ENCODE results near the gene PLEKHN1.

The PLEKHN1 gene

GRCh38 chr1:995665-996633 lies 29.7 kb downstream of the PLEKHN1 start:
- H3K27ac Mint-ChIP-seq: no peak overlapping the region
- H3K9me3 Mint-ChIP-seq (ENCODE audit: low read depth): no peaks in the 10 kb centered on the region
- peaks cover 2% of the 10 kb centered on the region for H3K36me3 Mint-ChIP-seq
- H3K27me3 Mint-ChIP-seq: peaks cover 7% of the 10 kb centered on the region
- peak overlapping the region; percentile 25 for H3K4me3 Mint-ChIP-seq
- peaks cover 6% of the 10 kb centered on the region for H3K4me1 Mint-ChIP-seq (ENCODE audit: low read depth)

DNA sequence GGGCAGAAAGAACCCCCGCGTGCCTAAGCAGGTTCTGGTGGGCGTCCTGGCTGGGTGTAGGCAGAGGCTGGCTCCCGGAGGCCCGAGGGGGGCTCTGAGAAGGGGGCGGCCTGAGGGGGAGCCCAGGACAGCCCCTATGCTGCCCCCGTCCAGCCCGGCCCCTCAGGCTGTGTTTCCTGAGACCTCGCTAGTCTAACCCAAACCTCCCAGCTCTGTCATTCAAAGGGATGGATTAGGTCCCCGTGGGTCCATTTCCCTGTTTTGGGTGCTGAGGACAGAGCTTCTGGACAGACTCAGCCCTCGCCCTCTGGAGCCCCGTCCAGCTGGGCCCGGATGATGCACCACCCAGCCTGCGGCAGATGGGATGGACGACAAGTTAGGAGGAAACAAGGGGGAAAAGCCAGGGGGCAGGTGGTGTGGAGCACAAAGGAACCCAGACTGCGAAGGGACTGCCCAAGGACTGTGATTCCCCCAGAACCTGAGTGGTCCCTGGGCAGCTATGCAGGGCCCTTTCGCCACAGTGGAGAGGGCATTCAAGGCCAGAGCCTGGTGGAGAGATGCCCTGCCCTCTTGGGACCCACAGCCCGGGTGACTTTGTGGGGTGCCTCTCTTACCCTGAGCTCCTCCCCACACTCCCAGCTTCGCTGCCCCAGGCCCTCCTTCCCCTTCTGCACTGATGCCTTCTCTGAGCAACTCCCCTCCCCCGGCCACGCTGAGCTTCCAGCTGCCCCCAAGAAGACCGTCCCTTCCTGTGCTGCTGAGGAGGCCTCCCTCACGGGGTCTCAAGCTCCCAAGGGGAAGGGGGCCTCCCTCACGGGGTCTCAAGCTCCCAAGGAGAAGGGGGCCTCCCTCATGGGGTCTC lies 30.8 kb downstream of the PLEKHN1 start:
- H3K4me3 Mint-ChIP-seq: peak overlapping the region; percentile 46
- H3K36me3 Mint-ChIP-seq: peaks cover 2% of the 10 kb centered on the region
- peaks cover 7% of the 10 kb centered on the region for H3K27me3 Mint-ChIP-seq
- H3K27ac Mint-ChIP-seq: no peak overlapping the region
- no peaks in the 10 kb centered on the region for H3K9me3 Mint-ChIP-seq (ENCODE audit: low read depth)
- peaks cover 7% of the 10 kb centered on the region for H3K4me1 Mint-ChIP-seq (ENCODE audit: low read depth)

DNA sequence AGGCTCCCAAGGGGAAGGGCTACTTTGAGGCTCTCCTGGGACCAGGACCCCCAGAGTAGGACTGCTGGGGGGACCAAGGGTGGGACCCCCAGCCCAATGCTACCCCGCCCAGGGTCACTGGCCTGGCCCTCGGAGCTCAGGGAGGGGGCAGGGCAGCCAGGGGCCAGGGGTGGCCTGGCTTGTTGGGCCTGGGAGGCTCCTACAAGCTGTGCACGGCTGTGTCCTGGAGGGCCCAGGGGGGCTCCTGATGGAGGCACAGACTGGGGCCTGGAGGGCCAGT lies 31.4 kb downstream of the PLEKHN1 start:
- Mint-ChIP-seq H3K4me1 (ENCODE audit: low read depth) (peaks cover 8% of the 10 kb centered on the region), H3K27me3 (peaks cover 4% of the 10 kb centered on the region), H3K9me3 (ENCODE audit: low read depth) (no peaks in the 10 kb centered on the region), H3K36me3 (peaks cover under 1% of the 10 kb centered on the region), H3K27ac (no peak overlapping the region), H3K4me3 (no peak overlapping the region)

DNA sequence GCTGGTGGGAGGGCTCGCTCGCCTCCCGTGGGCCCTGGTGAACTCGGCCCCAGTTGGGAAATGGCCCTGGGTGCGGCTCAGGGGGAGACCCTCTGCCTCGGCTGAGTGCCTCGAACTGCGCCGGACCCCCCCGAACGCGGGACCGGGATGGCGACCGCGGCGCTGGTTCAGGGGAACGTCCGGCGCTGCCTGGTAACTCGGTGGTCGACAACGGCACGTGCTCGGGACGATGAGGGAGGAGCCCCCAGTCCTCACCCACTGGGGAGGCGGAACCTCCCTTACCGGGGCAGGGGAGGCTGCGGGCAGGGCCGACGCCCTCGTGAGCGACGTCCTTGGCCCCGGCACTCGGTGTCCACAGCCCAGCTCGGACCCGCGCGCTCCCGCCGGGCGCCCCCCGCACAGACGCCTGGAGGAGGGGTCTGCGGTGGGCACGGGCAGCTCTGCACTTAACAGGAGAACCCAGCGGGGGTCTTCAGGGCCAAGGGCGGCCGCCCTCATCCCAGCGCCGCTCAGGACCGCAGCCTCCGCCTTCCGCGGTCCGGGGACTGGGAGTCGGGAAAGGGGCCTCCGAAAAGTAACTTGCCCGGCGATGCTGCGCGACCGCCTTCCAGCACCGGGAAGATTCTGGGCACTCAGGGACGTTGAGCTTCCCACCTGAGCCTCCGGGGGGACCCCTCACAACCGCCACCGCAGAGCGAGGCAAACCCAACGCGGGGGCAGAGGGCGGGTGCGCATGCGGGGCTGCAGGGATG lies 31.9 kb downstream of the PLEKHN1 start:
- H3K27me3 Mint-ChIP-seq: peaks cover 4% of the 10 kb centered on the region
- no peak overlapping the region for H3K4me3 Mint-ChIP-seq
- no peak overlapping the region for H3K27ac Mint-ChIP-seq
- H3K4me1 Mint-ChIP-seq (ENCODE audit: low read depth): peaks cover 8% of the 10 kb centered on the region
- no peaks in the 10 kb centered on the region for H3K9me3 Mint-ChIP-seq (ENCODE audit: low read depth)
- no peaks in the 10 kb centered on the region for H3K36me3 Mint-ChIP-seq

DNA sequence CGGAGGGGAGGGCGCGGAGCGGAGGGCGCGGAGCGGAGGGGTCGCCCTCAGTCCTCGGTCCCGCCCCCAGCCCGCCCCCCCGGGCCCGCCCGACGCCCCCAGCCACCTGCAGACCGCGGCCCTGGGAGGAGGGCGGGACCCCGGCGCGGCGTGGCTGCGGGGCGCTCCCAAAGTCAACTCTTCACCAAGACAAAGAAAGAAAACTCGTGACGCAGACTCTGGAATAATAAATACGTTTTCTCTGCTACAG lies 32.4 kb downstream of the PLEKHN1 start:
- peaks cover 4% of the 10 kb centered on the region for H3K27me3 Mint-ChIP-seq
- H3K36me3 Mint-ChIP-seq: no peaks in the 10 kb centered on the region
- no peaks in the 10 kb centered on the region for H3K9me3 Mint-ChIP-seq (ENCODE audit: low read depth)
- no peak overlapping the region for H3K27ac Mint-ChIP-seq
- peaks cover 8% of the 10 kb centered on the region for H3K4me1 Mint-ChIP-seq (ENCODE audit: low read depth)
- no peak overlapping the region for H3K4me3 Mint-ChIP-seq

DNA sequence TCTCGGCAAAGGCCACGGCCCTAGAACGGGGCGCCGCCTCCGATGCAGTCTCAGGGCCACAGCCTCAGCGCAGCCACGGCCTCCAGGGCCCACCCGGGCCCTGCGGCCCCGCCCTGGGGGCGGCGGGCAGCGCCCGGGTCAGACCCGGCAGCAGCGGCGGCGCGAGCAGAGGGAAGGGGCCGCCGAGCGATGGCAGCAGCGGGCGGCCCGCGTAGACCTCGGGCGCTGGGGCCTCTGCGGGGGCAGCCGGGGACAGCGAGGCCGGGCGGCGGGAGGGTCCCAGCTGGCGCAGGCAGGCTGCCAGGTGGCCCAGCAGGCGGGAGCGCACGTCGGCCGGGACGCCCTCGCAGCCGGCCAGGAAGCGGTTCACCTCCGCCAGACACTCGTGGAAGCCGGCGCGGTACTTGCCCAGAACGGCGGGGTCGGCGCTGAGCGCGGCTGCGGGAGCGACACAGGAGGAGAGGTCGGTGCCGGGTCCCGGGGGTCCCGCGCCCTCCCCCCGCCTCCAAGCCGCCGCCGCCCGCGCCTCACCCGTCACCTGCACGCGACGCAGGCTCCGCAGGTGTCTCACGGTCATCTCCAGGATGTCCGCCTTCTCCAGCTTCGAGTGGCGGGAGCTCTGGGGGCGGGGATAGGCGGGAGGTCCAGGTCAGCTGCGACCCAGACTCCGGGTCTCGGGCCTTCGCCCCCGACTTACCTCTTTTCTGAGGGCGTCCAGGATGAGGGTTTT lies 32.9 kb downstream of the PLEKHN1 start:
- Mint-ChIP-seq H3K36me3 (no peaks in the 10 kb centered on the region), H3K4me3 (peak overlapping the region; percentile 42), H3K27ac (no peak overlapping the region), H3K4me1 (ENCODE audit: low read depth) (peaks cover 8% of the 10 kb centered on the region), H3K9me3 (ENCODE audit: low read depth) (no peaks in the 10 kb centered on the region), H3K27me3 (peaks cover 4% of the 10 kb centered on the region)

GRCh38 chr1:999725-1000356 lies 33.6 kb downstream of the PLEKHN1 start, which contains the start of gene HES4:
Gene HES4, minus strand, starts transcription at chr1:1000097. Its CDS starts 124 bp downstream, at chr1:999973.
- peak within 1 kb of the TSS; percentile 77 for H3K27ac Mint-ChIP-seq
- peaks cover 7% of the 10 kb centered on the region for H3K27me3 Mint-ChIP-seq
- peak within 1 kb of the TSS; percentile 75 for H3K4me3 Mint-ChIP-seq
- no peaks in the 10 kb centered on the region for H3K9me3 Mint-ChIP-seq (ENCODE audit: low read depth)
- no peaks in the 10 kb centered on the region for H3K36me3 Mint-ChIP-seq
- H3K4me1 Mint-ChIP-seq (ENCODE audit: low read depth): peaks cover 12% of the 10 kb centered on the region

GRCh38 chr1:1000357-1001056 lies 34.2 kb downstream of the PLEKHN1 start:
- peak overlapping the region; percentile 77 for H3K27ac Mint-ChIP-seq
- no peaks in the 10 kb centered on the region for H3K9me3 Mint-ChIP-seq (ENCODE audit: low read depth)
- H3K4me1 Mint-ChIP-seq (ENCODE audit: low read depth): peaks cover 17% of the 10 kb centered on the region
- peaks cover 13% of the 10 kb centered on the region for H3K27me3 Mint-ChIP-seq
- peak overlapping the region; percentile 75 for H3K4me3 Mint-ChIP-seq
- no peaks in the 10 kb centered on the region for H3K36me3 Mint-ChIP-seq

- H3K9me3 Mint-ChIP-seq (ENCODE audit: low read depth): no peaks in the 10 kb centered on the region
- H3K4me1 Mint-ChIP-seq (ENCODE audit: low read depth): peaks cover 15% of the 10 kb centered on the region
- no peak overlapping the region for H3K27ac Mint-ChIP-seq
- H3K36me3 Mint-ChIP-seq: no peaks in the 10 kb centered on the region
- H3K4me3 Mint-ChIP-seq: peak overlapping the region; percentile 75
- H3K27me3 Mint-ChIP-seq: peaks cover 10% of the 10 kb centered on the region
Measured at GRCh38 chr1:1001057-1001783, 34.9 kb downstream of the PLEKHN1 start.

DNA sequence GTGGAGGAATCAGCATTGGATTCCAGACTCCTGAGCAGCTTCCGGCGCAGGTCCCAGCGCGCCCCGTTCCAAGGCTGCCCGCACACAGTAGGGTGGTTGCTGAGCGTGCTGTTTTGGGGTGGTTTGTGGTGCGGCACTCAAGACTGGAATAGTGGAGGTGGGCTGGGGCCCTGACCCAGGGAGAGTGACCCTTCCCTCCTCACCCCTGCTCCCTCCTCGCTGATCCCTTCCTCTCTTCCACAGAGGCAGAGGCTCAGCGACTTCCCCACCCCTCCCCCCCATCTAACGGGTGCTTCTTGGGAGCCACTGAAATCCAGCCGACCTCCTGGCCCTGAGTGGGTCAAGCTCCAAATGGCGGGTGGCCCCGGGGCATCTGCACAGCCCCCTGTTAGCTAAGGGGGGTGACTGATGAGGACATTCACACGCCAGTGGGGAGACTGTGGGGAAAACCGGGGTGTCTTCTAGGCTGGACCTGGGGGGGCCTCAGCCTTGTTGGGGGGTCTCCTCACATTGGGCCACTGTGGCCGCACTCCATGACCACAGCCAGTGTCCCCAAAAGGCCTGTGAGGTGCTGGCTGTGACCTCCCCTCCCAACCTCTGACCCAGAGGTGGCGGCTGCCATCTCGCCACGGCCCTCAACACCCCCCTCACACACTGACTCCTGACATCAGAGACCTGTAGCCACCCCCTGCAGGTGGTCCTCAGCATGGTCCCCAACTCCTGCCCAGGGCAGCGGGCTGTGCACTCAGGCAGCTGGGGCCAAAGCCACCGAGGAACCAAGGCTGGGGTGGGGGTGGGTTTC lies 37.5 kb downstream of the PLEKHN1 start:
- Mint-ChIP-seq H3K4me1 (ENCODE audit: low read depth) (peaks cover 15% of the 10 kb centered on the region), H3K36me3 (no peaks in the 10 kb centered on the region), H3K9me3 (ENCODE audit: low read depth) (no peaks in the 10 kb centered on the region), H3K27ac (no peak overlapping the region), H3K27me3 (peaks cover 12% of the 10 kb centered on the region), H3K4me3 (no peak overlapping the region)

- Mint-ChIP-seq H3K4me1 (ENCODE audit: low read depth) (peaks cover 15% of the 10 kb centered on the region), H3K9me3 (ENCODE audit: low read depth) (no peaks in the 10 kb centered on the region), H3K27ac (no peak overlapping the region)
Measured at GRCh38 chr1:1004420-1004779, 38.1 kb downstream of the PLEKHN1 start.

GRCh38 chr1:1004780-1005697 lies 38.8 kb downstream of the PLEKHN1 start:
- H3K36me3 Mint-ChIP-seq: no peaks in the 10 kb centered on the region
- H3K4me3 Mint-ChIP-seq: no peak overlapping the region
- no peaks in the 10 kb centered on the region for H3K9me3 Mint-ChIP-seq (ENCODE audit: low read depth)
- peaks cover 15% of the 10 kb centered on the region for H3K4me1 Mint-ChIP-seq (ENCODE audit: low read depth)
- H3K27ac Mint-ChIP-seq: no peak overlapping the region
- peaks cover 12% of the 10 kb centered on the region for H3K27me3 Mint-ChIP-seq

More at GRCh38 chr1:1004420-1004779, 38.1 kb downstream of the PLEKHN1 start:
- H3K36me3 Mint-ChIP-seq: no peaks in the 10 kb centered on the region
- H3K27me3 Mint-ChIP-seq: peaks cover 12% of the 10 kb centered on the region
- H3K4me3 Mint-ChIP-seq: no peak overlapping the region
